Measurements from ENCODE around the gene UTP18. TPM values are rescaled to one million over a fixed set of nuclear protein-coding genes. Genes with fewer than 3 reads are reported as not detected.
"Not testable (repeated sequence)": the region's sequence is repeated elsewhere in the genome, so short reads cannot be mapped to it uniquely, and the experiment has no call there.

The UTP18 gene
- total RNA-seq, 2 donors from 2014 or later, result 10.2 to 18.6 TPM

GRCh38 chr17:51257150-51258081, 2.9 kb upstream of the UTP18 start:
- no peak for DNase-seq

DNA sequence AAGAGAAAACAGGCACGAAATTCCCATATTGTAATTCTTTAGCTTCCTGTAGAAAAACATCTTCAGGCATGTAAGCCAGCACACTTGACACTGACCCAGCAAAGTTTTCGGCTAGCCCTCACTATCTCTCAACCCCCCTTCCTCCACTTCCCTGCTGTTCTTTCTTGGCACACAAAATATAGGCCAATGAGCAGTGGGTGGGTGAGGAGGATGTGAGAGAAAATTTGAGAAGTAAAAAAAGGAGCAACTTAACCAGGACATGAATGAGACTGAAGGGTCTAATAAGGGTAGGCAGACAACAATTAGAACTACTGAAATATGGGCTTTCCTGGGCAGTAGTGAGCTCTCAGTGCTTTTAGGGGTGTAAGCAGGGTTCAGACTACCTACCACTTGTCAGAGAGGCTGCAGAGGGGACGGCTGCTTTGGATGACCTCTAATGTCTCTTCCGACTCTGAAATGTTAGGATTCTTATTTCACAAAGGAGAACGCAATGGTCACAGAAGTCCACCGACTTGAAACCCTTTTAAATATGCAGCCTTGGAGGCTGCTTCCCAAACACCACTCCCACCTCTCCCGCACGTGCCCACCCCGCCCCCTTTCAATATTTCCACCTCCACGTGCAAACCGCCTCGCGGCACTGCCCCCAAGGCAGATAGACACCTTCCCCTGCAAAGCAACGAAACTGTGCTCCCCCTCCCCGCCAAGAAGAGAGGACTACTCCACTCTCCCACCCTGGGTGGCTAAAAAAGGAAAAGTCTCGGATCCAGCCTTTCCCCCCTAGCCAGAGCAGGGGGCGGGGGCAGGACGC, 1.4 kb upstream of the UTP18 start:
- intact Hi-C loops (cut with DNase I), result no loop called here

More at GRCh38 chr17:51257150-51258081, 2.9 kb upstream of the UTP18 start:
- ATAC-seq, result no peak
- intact Hi-C loops (cut with DNase I), result no loop called here

DNA sequence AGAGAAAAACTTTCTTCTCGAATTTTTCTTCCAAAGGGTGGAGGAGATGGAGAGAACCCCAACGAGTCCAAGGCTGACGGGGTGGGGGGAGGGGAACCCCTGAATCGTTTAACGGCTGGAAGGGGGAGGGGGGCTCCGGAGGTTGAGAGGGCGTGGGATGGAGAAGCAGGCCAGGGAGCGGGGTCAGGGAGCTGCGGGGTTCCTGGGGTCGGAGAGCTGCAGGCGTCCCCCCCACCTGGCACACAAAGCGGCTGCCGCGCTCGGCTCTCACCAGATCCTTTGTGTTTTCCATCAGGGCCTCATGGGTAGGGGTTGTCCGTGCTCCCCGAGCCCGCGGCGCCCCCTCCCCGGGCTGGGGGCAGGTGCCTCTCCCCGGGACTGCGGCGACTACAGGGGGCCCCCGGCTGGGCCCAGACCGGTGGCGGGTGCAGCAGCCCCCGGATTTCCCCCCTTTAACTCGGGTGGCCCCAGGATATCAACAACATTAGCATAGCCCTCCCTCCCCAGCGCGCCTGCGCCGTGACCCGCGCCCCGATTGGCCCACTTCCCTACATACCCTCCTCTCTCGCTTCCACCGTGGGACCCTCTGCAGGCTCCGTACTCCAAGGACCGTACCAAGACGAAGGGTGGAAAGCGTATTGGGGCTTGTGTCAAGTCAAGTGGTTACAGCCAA, 646 bp upstream of the UTP18 start, which contains the start of gene MBTD1:
MBTD1 (minus strand) TSS at position 486 of the 673 bp plus-strand sequence. CDS start 34,888 bp downstream, outside the sequence.
- peak; percentile 94 for ATAC-seq
- intact Hi-C loops (cut with DNase I), result no loop called here

More for the DNA sequence above, 1.4 kb upstream of the UTP18 start:
- ATAC-seq (no peak), DNase-seq (peak; percentile 40)

GRCh38 chr17:51261024-51261963, 948 bp downstream of the UTP18 start:
- peak; percentile 24 for DNase-seq
- intact Hi-C loops (cut with DNase I), result no loop called here
- no peak for ATAC-seq

More for the DNA sequence above, 646 bp upstream of the UTP18 start, which contains the start of gene MBTD1:
- DNase-seq, result peak; percentile 95

DNA sequence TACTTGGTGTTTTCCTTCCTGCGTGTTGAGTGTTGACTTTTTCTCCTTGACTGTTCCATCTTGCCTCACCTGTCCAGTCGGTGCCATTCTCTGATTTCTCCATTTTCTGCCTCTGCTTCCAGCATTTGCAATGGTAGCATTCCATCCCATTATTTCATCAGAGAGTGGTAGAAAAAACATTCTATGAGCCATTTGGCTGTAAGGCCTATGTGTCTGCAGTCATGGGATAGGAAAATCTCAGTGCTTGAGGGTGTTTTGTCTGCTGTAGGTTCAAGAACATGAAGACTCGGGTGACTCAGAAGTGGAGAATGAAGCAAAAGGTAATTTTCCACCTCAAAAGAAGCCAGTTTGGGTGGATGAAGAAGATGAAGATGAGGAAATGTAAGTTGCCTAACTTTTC, 2.7 kb downstream of the UTP18 start:
- ATAC-seq, result no peak
- intact Hi-C loops (cut with DNase I), result no loop called here
- DNase-seq, result no peak

DNA sequence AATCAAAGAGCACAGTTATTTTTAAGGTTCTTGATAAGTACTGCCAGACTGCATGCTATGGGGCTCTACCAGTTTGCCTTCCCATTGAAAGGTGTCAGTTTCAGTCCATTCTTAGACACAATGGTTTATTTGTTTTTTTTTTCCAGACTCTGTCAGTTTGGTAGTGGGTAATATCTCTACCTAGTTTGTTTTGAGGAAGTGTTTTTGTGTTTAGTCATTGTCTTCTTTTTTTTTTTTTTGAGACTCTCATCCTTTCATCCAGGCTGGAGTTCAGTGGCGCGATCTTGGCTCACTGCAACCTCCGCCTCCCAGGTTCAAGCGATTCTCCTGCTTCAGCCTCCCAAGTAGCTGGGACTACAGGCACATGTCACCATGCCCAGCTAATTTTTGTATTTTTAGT, 4.1 kb downstream of the UTP18 start:
- intact Hi-C loops (cut with DNase I); DNase-seq: not testable (repeated sequence)

GRCh38 chr17:51269991-51270390, 9.6 kb downstream of the UTP18 start:
- intact Hi-C loops (cut with DNase I), result no loop called here
- DNase-seq (no peak), ATAC-seq (no peak)

More for the DNA sequence above, 4.1 kb downstream of the UTP18 start:
- ATAC-seq, result not testable (repeated sequence)

DNA sequence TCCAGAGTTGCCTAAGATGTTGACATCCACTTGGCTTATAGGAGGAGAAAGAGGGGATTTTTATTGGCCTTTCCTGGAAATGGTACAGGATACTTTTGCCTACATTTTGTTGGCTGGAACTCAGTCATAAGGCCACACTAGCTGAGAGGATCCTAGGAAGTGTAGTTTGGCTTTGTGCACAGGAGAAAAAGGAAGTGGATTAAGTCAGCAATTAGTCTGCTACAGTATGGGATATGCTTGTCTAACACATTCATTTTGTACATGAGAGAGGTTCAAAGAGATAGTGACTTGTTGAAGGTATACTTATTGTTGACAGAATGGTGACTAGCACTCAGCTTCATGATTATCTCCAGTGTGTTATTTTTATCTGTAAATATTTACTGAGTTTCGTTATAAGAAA, 10.3 kb downstream of the UTP18 start:
- peak in 1 of 2 donors; percentile 23 for ATAC-seq
- no peak for DNase-seq
- intact Hi-C loops (cut with DNase I), result no loop called here

DNA sequence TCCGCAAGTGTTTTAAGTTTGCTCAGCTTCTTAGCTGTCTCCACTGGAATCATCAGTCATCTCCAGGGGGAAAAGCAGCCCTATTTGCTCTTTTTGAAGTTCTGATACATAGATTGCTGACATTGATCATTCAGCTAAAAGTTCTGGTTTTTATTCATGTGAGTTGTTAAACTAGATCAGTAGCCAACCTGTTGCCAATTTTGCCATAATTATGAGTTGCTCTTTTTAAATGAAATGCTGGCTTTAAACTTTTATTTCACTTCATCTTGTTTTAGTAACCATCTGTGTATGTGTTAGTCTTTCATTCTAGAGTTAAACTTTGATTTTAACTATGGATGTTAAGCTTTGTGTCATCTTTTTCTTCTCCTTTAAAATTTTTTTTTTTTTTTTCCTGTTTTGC, 12.5 kb downstream of the UTP18 start:
- intact Hi-C loops (cut with DNase I), result no loop called here
- DNase-seq, result no peak
- no peak for ATAC-seq

DNA sequence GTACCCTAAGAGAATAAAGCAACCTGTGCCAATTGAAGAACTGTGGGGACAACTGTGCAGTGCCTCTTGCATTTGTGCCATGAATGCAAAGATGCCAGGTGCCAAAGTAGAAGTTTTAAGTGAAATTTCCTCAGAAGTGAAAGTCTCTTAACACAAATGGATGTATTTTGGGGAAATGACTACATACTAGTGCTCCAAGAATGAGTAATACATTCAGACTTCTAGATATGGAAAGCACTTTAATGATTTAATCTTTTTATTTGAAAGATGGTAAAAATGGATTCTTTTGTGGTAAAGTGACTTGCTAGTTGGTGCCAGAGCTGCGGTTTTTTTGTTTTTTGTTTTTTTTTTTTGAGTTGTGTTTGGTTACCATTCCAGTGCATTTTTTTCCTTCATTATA, 15.0 kb downstream of the UTP18 start:
- ATAC-seq, result no peak
- intact Hi-C loops (cut with DNase I), result no loop called here
- no peak for DNase-seq

- DNase-seq (no peak), ATAC-seq (no peak)
- intact Hi-C loops (cut with DNase I), result no loop called here
Measured at GRCh38 chr17:51279183-51279582, 18.8 kb downstream of the UTP18 start.

GRCh38 chr17:51287412-51287811, 27.1 kb downstream of the UTP18 start:
- ATAC-seq (no peak), DNase-seq (no peak)
- intact Hi-C loops (cut with DNase I), result no loop called here

- intact Hi-C loops (cut with DNase I), result loop anchor here in 1 of 2 donors (10.0 kb wide), 1 partner anchor 245 kb away; no protein-coding TSS in a partner anchor
- ATAC-seq, result no peak
- DNase-seq, result no peak
Measured at GRCh38 chr17:51289696-51290111, 29.4 kb downstream of the UTP18 start.

DNA sequence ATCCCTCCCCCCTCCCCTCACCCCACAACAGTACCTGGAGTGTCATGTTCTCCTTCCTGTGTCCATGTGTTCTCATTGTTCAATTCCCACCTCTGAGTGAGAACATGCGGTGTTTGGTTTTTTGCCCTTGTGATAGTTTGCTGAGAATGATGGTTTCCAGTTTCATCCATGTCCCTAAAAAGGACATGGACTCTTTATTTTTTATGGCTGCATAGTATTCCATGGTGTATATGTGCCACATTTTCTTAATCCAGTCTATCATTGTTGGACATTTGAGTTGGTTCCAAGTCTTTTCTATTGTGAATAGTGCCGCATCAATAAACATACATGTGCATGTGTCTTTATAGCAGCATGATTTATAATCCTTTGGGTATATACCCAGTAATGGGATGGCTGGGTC, 34.0 kb downstream of the UTP18 start:
- not testable (repeated sequence) for DNase-seq, ATAC-seq
- intact Hi-C loops (cut with DNase I), result loop anchor here in 1 of 2 donors (10.0 kb wide), 1 partner anchor 240 kb away; no protein-coding TSS in a partner anchor

DNA sequence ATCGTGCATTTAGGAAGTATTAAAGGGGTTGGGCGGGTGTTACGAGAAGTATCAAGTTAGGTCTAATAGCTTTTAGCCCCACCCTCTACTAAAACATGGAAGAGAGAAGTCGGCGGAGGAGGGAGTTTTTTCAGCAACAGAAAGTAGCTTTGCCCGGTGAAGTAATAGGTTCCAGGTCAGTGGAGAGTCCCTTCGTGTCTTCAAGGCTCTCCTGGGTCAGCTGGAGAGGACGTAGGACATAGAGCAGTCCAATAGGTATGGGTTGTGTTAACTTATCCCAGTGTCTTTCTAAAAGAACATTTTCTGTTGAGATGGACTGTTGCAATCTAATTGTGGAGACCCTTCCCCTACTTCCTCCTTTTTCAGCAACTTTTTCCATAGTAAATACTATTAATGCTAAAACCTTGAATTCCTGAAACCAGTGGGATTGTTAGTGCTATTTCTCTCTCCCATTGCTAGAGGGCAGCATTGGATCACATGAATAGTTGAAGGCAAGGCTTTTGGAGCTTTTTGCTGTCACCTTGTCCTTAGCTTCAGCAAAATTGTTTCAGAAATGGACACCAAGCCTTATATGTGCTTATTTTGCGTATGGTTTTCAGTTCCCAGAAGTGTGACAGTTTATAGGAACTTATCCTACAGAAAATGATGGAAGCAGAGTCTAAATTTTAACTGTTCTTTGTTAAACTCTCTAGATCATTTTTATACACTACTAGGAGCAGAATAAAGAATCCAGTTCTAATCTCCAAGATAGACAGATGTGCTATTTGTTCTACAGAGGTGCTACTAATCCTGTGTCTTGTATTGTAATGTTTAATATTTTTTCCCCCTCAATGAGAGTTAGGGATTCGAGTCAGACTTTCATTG, 38.4 kb downstream of the UTP18 start:
- DNase-seq (no peak), ATAC-seq (no peak)
- intact Hi-C loops (cut with DNase I), result loop anchor here (5.0 to 10.0 kb wide), 2 partner anchors 236 to 239 kb away; no protein-coding TSS in a partner anchor

DNA sequence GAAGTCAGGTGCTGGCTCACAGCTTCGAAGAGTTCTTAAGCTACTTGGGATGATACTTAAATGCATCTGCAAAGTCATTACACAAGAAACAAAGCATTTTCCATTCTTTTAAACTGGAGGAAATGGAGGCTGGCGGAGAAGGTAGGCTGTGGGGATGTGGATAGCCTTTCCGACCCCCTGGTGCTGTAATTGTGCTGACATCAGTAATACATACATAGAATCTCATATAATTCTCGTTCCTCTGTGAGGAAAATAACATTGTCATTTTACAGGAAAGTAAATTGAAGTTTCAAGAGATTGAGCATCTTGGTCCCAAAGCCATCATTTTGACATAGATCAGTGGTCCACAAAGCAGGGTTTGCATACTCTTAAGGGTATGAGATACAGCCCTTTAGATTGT, 39.5 kb downstream of the UTP18 start:
- DNase-seq (no peak), ATAC-seq (no peak)
- intact Hi-C loops (cut with DNase I), result loop anchor here (5.0 to 10.0 kb wide), 2 partner anchors 235 to 237 kb away; no protein-coding TSS in a partner anchor

DNA sequence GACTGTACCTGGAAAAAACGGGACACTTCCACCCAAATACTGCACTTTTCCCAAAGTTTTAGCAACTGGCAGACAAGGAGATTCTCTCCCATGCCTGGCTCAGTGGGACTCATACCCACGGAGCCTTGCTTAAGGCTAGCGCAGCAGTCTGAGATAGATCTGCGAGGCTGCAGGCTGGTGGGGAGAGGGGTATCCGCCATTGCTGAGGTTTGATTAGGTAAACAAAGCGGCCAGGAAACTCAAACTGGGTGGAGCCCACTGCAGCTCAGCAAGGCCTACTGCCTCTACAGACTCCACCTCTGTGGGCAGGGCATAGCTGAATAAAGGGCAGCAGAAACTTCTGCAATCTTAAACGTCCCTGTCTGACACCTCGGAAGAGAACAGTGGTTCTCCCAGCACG, 44.8 kb downstream of the UTP18 start:
- intact Hi-C loops (cut with DNase I), result no loop called here
- ATAC-seq (no peak), DNase-seq (no peak)
